SIG-M5 treated with dmso at 0.1 percent for 504 hours (cell line): ENCODE results near the gene TSHZ1.

ENCODE experiments used
- DNase-seq: peaks from one replicate; lab custom pipeline; 2025; ENCODE audit not compliant: unreplicated experiment; lab: John Stamatoyannopoulos, UW

Gene TSHZ1

DNA sequence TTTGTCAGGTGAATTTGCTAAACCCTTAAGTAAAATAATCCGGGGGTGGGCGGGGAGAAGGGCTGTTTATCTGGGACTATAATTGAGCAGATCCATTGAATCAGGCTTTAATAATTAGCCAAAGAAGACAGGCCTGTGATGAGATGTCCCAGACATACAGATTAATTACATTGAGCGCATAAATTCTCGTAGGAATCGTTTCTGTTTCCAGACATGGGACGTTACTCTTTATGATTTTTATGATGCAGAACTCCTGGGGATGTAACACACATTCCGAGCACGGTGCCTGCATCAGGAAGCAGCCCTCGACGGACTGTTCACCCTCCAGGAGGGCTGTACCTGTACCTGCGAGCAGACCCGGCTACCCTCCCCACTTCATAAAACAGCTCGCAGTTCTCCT, 128.0 kb downstream of the TSHZ1 start:
- DNase-seq: no peak
